SU-DHL-6 (cell line): ENCODE data around the gene CPHXL2.

Source experiments
- H2AFZ ChIP-seq: fragments of 200-600 bp; sonication (generic); 2 replicates; pipeline ENCODE4 v1.6.1; 2014; ENCODE audit warnings: low read depth, mild to moderate bottlenecking, moderate library complexity, mixed read lengths, antibody characterized with exemption, low read length; ENCODE audit not compliant: severe bottlenecking
- H3F3A ChIP-seq: fragments of 200-600 bp; shearing (Covaris generic); 2 replicates; pipeline ENCODE4 v1.6.0; 2016; ENCODE audit warnings: antibody characterized with exemption, mild to moderate bottlenecking; ENCODE audit not compliant: insufficient read depth
- H3K27ac ChIP-seq: fragments of 200-600 bp; sonication (generic); 2 replicates; pipeline ENCODE4 v1.5.1; 2016; ENCODE audit warnings: low read depth, mild to moderate bottlenecking, low read length, moderate library complexity, mixed read lengths
- H3K27me3 ChIP-seq: fragments of 200-600 bp; sonication (generic), shearing (Covaris generic); 2 replicates; pipeline ENCODE4 v1.6.0; 2014; ENCODE audit warnings: mild to moderate bottlenecking, low read length
- H3K36me3 ChIP-seq: fragments of 200-600 bp; sonication (generic); 2 replicates; pipeline ENCODE4 v1.6.1; 2014; ENCODE audit warnings: mild to moderate bottlenecking, low read length, mixed read lengths
- H3K4me2 ChIP-seq: fragments of 300-600, 200-600 bp; shearing (Covaris generic), sonication (generic); 2 replicates; pipeline ENCODE4 v1.6.0; 2014; ENCODE audit warnings: low read length, low read depth, mild to moderate bottlenecking; ENCODE audit not compliant: poor library complexity, severe bottlenecking
- H3K4me3 ChIP-seq: fragments of 200-600 bp; sonication (generic); 2 replicates; pipeline ENCODE4 v1.5.1; 2014; ENCODE audit warnings: antibody characterized with exemption, low read length, mild to moderate bottlenecking, mixed read lengths; ENCODE audit not compliant: insufficient read depth, poor library complexity, severe bottlenecking
- H3K79me2 ChIP-seq: fragments of 200-600 bp; sonication (generic); 2 replicates; pipeline ENCODE4 v1.6.1; 2014; ENCODE audit warnings: mild to moderate bottlenecking, low read length, moderate library complexity; ENCODE audit not compliant: insufficient read depth
- H3K9ac ChIP-seq: fragments of 200-600 bp; sonication (generic); 2 replicates; pipeline ENCODE4 v1.7.0; 2014; ENCODE audit warnings: mild to moderate bottlenecking, low read length
- H3K9me2 ChIP-seq: fragments of 200-600 bp; sonication (generic); replicated peaks from 2 replicates; pipeline ENCODE4 v1.6.1; 2014; ENCODE audit warnings: low read length; ENCODE audit not compliant: insufficient read depth
- H3K9me3 ChIP-seq: fragments of 200-600 bp; sonication (generic); 2 replicates; pipeline ENCODE4 v1.6.1; 2014; ENCODE audit warnings: low read length, mixed read lengths; ENCODE audit not compliant: insufficient read depth
- H4K20me1 ChIP-seq: fragments of 200-600 bp; sonication (generic); 2 replicates; pipeline ENCODE4 v1.6.1; 2014; ENCODE audit warnings: low read depth, mild to moderate bottlenecking, antibody characterized with exemption, low read length, moderate library complexity, mixed read lengths
- CTCF ChIP-seq: fragments of 200-600 bp; sonication (generic); IDR thresholded peaks from one replicate; pipeline ENCODE4 v1.5.1; 2017; ENCODE audit warnings: antibody characterized with exemption, mild to moderate bottlenecking, low read length, moderate library complexity; ENCODE audit not compliant: insufficient read depth, poor library complexity, severe bottlenecking
- EZH2phosphoT487 ChIP-seq: fragments of 200-600 bp; sonication (generic), shearing (Covaris generic); conservative IDR thresholded peaks from 2 replicates; pipeline ENCODE4 v1.6.1; 2018; ENCODE audit warnings: mild to moderate bottlenecking, antibody characterized with exemption, low read length, moderate library complexity, mixed read lengths

CPHXL2 gene

DNA sequence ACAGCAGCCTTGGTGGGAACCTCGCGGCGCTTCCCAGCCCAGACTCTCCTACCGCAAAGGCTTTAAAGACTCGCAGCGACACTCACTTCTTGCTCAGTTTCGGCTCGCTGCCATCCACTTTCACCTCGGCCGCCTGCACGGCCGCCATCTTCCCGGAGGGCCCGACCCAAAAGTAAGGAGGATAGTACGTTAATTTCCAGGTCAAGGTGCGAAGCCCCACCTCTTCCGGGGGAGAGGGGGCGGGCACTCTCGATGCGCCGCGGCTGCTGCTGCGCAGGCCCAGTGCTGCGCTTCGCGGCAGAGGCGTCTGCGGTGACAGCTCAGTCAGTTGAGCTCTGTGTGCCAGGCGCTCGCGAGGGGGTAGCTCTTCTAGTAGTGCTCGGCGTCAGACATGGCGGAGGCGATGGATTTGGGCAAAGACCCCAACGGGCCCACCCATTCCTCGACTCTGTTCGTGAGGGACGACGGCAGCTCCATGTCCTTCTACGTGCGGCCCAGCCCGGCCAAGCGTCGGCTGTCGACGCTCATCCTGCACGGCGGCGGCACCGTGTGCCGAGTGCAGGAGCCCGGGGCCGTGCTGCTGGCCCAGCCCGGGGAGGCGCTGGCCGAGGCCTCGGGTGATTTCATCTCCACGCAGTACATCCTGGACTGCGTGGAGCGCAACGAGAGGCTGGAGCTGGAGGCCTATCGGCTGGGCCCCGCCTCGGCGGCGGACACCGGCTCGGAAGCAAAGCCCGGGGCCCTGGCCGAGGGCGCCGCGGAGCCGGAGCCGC is 29.1 kb downstream of the CPHXL2 start, which contains the start of the genes KARS1 and TERF2IP:
TSS of gene KARS1 (minus strand) at position 174 of the 773 bp plus-strand sequence. CDS start at position 148, 26 bp downstream.
TSS of gene TERF2IP (plus strand) at position 282 of the 773 bp plus-strand sequence. CDS start at position 392, 110 bp downstream.
- no peaks in the 10 kb centered on the region for H3K9me2 ChIP-seq
- H3K9ac ChIP-seq = peak within 1 kb of the TSS; percentile 87
- peak within 1 kb of the TSS; percentile 49 for H2AFZ ChIP-seq
- H3K36me3 ChIP-seq = 0 out of 2 replicates have a peak, but pooled peaks cover 3% of the 10 kb centered on the region
- H3K27me3 ChIP-seq = no peaks in the 10 kb centered on the region
- H3K4me2 ChIP-seq = peak within 1 kb of the TSS; percentile 99
- H3K27ac ChIP-seq = peak within 1 kb of the TSS; percentile 85
- peak within 1 kb of the TSS; percentile 92 for H3K4me3 ChIP-seq
- H3F3A ChIP-seq = no peaks in the 10 kb centered on the region; the same call in 1 of the 2 replicates
- H3K9me3 ChIP-seq = no peaks in the 10 kb centered on the region
- TF ChIP-seq EZH2phosphoT487 (no peak), CTCF (no peak)
- peaks cover 5% of the 10 kb centered on the region; the same call in 1 of the 2 replicates for H4K20me1 ChIP-seq
- H3K79me2 ChIP-seq = peaks cover 95% of the 10 kb centered on the region

GRCh38 chr16:75647112-75647491 is 29.7 kb downstream of the CPHXL2 start:
- Histone ChIP-seq H3K4me3 (peak overlapping the region; percentile 92), H2AFZ (peak overlapping the region; percentile 49), H3K36me3 (peaks cover 3% of the 10 kb centered on the region; the same call in 1 of the 2 replicates), H3K4me2 (peak overlapping the region; percentile 86), H3F3A (no peaks in the 10 kb centered on the region; the same call in 1 of the 2 replicates), H3K27me3 (no peaks in the 10 kb centered on the region), H3K9me3 (no peaks in the 10 kb centered on the region), H4K20me1 (peaks cover 4% of the 10 kb centered on the region; the same call in 1 of the 2 replicates), H3K79me2 (peaks cover 94% of the 10 kb centered on the region), H3K9me2 (no peaks in the 10 kb centered on the region), H3K9ac (peak overlapping the region; percentile 87), H3K27ac (peak overlapping the region; percentile 30; the same call in 1 of the 2 replicates)
- TF ChIP-seq CTCF (no peak), EZH2phosphoT487 (no peak)

DNA sequence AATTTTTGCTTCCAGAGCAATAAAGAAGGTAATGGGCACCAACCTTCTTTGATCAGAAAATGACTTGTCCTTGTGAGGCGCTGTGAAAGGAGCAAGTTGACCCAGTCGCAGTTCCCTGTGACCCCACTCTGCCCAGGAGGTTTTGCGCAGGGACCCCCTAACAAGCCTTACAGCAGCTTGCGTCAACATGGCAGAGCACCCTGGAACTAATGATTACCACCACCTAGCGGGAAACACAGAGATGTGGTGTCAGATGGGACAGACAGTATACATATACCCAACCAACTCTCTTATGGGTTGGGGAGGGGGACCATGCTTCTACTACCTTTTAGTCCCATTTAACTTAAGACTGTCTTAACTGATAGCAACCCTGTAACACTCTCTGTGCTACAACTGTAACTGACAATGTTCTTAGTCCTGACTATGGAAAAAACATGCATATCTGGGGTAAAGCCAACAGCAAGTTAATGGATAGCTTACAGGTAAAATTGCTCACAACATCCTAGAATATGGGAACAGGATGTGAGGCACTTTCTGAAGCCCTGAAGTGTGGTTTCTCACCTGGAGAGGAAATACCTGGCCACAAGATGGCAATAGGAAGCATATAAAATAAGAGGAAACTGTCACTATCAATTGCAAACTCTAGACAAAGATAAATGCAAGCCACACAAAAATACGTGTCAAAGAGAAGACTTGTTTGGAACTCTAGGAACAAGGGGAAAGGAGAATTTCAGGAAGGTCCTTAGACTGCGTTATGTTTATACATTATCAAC is 32.4 kb downstream of the CPHXL2 start:
- no peak overlapping the region for H2AFZ ChIP-seq
- H3K27me3 ChIP-seq = no peaks in the 10 kb centered on the region
- peaks cover 13% of the 10 kb centered on the region; the same call in 1 of the 2 replicates for H3K36me3 ChIP-seq
- TF ChIP-seq CTCF (peak; percentile 16), EZH2phosphoT487 (no peak)
- H3K27ac ChIP-seq = no peak overlapping the region
- no peak overlapping the region for H3K4me3 ChIP-seq
- no peaks in the 10 kb centered on the region for H3K9me3 ChIP-seq
- no peaks in the 10 kb centered on the region for H3K9me2 ChIP-seq
- peak overlapping the region; percentile 86 for H3K4me2 ChIP-seq
- H4K20me1 ChIP-seq = no peaks in the 10 kb centered on the region; the same call in 1 of the 2 replicates
- H3K9ac ChIP-seq = 0 out of 2 replicates have a peak overlapping the region, but pooled peaks have one; percentile 87
- no peaks in the 10 kb centered on the region for H3F3A ChIP-seq
- peaks cover 77% of the 10 kb centered on the region for H3K79me2 ChIP-seq
